HG03521 (cell line): ENCODE data around the gene ZDHHC11B.
"Not testable (repeated sequence)": the region's sequence is repeated elsewhere in the genome, so short reads cannot be mapped to it uniquely, and the experiment has no call there.

Experiments
- ATAC-seq: cut with Tn5 transposase; IDR thresholded peaks from one replicate; pipeline ENCODE4 v1.9.1; 2021; ENCODE audit warnings: mild to moderate bottlenecking, moderate library complexity; ENCODE audit not compliant: unreplicated experiment

ZDHHC11B gene

GRCh38 chr5:723309-723708 lies 61.2 kb downstream of the ZDHHC11B start:
- ATAC-seq = not testable (repeated sequence)

- ATAC-seq = not testable (repeated sequence)
Observed at GRCh38 chr5:719379-719778, 65.2 kb downstream of the ZDHHC11B start.

GRCh38 chr5:717143-717542 lies 67.4 kb downstream of the ZDHHC11B start:
- no peak for ATAC-seq

- not testable (repeated sequence) for ATAC-seq
Observed at GRCh38 chr5:716740-717139, 67.8 kb downstream of the ZDHHC11B start.

- ATAC-seq = not testable (repeated sequence)
Observed at GRCh38 chr5:715636-716035, 68.9 kb downstream of the ZDHHC11B start.

- not testable (repeated sequence) for ATAC-seq
Observed at GRCh38 chr5:714215-715118, 70.1 kb downstream of the ZDHHC11B start.

GRCh38 chr5:713686-714085 lies 70.8 kb downstream of the ZDHHC11B start:
- ATAC-seq = not testable (repeated sequence)

- ATAC-seq = not testable (repeated sequence)
Observed at GRCh38 chr5:708848-709517, 75.5 kb downstream of the ZDHHC11B start.

GRCh38 chr5:708374-708773 lies 76.2 kb downstream of the ZDHHC11B start:
- ATAC-seq = not testable (repeated sequence)

GRCh38 chr5:706127-706526 lies 78.4 kb downstream of the ZDHHC11B start:
- not testable (repeated sequence) for ATAC-seq

- not testable (repeated sequence) for ATAC-seq
Observed at GRCh38 chr5:696753-697702, 87.5 kb downstream of the ZDHHC11B start.

GRCh38 chr5:696191-696590 lies 88.3 kb downstream of the ZDHHC11B start:
- not testable (repeated sequence) for ATAC-seq

- not testable (repeated sequence) for ATAC-seq
Observed at GRCh38 chr5:695475-695874, 89.1 kb downstream of the ZDHHC11B start.

- ATAC-seq = not testable (repeated sequence)
Observed at GRCh38 chr5:694042-694431, 90.5 kb downstream of the ZDHHC11B start.

GRCh38 chr5:693271-694041 lies 91.1 kb downstream of the ZDHHC11B start, which contains the start of gene TPPP:
TSS of gene TPPP (minus strand) at chr5:693352. CDS start at chr5:678060, 15,292 bp downstream.
- peak; percentile 69 for ATAC-seq

- ATAC-seq = peak; percentile 6
Observed at GRCh38 chr5:692529-693041, 91.9 kb downstream of the ZDHHC11B start.

GRCh38 chr5:691817-692528 lies 92.6 kb downstream of the ZDHHC11B start:
- ATAC-seq = no peak

GRCh38 chr5:691049-691448 lies 93.5 kb downstream of the ZDHHC11B start:
- ATAC-seq = not testable (repeated sequence)

- ATAC-seq = not testable (repeated sequence)
Observed at GRCh38 chr5:690293-690692, 94.2 kb downstream of the ZDHHC11B start.
